Panc1 (cell line): ENCODE results near the gene CMTM4. TPM values are rescaled to one million over a fixed set of nuclear protein-coding genes. Genes with fewer than 3 reads are reported as not detected.

Experiments used
- ATAC-seq: fragments of 200-7000 bp; cut with Tn5 transposase; 2 replicates; pipeline ENCODE4 v1.9.1; 2020; ENCODE audit warnings: mild to moderate bottlenecking, moderate library complexity
- BruUV-seq: library from RNA; stranded (reverse); fragments of 400-500 nt; replicated peaks from 2 replicates; lab custom pipeline; 2021; lab: Mats Ljungman, UMichigan
- CTCF ChIA-PET: fragments of 300-600 bp; sonication (Branson Sonifier 250); formaldehyde crosslinking; loops from one replicate; lab custom pipeline; 2022; ENCODE audit warnings: antibody characterized with exemption; lab: Charles Lee
- POLR2A ChIA-PET: fragments of 300-600 bp; sonication (Branson Sonifier 250); formaldehyde crosslinking; loops from one replicate; lab custom pipeline; 2022; ENCODE audit warnings: antibody characterized with exemption; lab: Charles Lee
- DNase-seq: peaks from one replicate; pipeline ENCODE4 v3.0.0-alpha.2; 2010; ENCODE audit warnings: low read depth, low spot score
- H3K27ac ChIP-seq: 2 replicates; pipeline ENCODE4 v1.5.1; 2011; ENCODE audit warnings: mild to moderate bottlenecking, low read length, inconsistent platforms
- H3K27me3 ChIP-seq: fragments of 200-500 bp; sonication (Bioruptor generic); 2 replicates; pipeline ENCODE4 v1.6.0; 2014; ENCODE audit warnings: low read length, inconsistent platforms; ENCODE audit not compliant: control insufficient read depth, insufficient read depth
- H3K36me3 ChIP-seq: fragments of 200-500 bp; sonication (Bioruptor generic); 2 replicates; pipeline ENCODE4 v1.5.1; 2014; ENCODE audit warnings: inconsistent platforms, mild to moderate bottlenecking, low read length, moderate library complexity; ENCODE audit not compliant: control insufficient read depth, insufficient read depth
- H3K4me1 ChIP-seq: 2 replicates; pipeline ENCODE4 v1.5.1; 2011; ENCODE audit warnings: inconsistent platforms, mild to moderate bottlenecking, low read length, moderate library complexity; ENCODE audit not compliant: control insufficient read depth, insufficient read depth
- H3K4me3 ChIP-seq, 2 experiments: 2 replicates each; pipeline ENCODE4 v1.5.1; 2011 to 2012; ENCODE audit warnings: low read depth in 2 of 2, low read length in 2 of 2, mild to moderate bottlenecking in 2 of 2, inconsistent platforms in 1 of 2, moderate library complexity in 1 of 2
- H3K9me3 ChIP-seq: fragments of 200-500 bp; sonication (Bioruptor generic); 2 replicates; pipeline ENCODE4 v1.5.1; 2014; ENCODE audit warnings: low read depth, mild to moderate bottlenecking, inconsistent platforms, low read length, moderate library complexity; ENCODE audit not compliant: control insufficient read depth, insufficient read depth
- POLR2AphosphoS5 ChIP-seq: IDR thresholded peaks from 2 replicates; pipeline ENCODE4 v1.6.1; 2012; ENCODE audit warnings: mild to moderate bottlenecking, low read depth, low read length, moderate library complexity
- SIN3A ChIP-seq: IDR thresholded peaks from 2 replicates; pipeline ENCODE4 v1.6.1; 2012; ENCODE audit warnings: low read depth, mild to moderate bottlenecking, low read length, moderate library complexity, borderline replicate concordance; ENCODE audit not compliant: insufficient read depth
- TCF7L2 ChIP-seq: IDR thresholded peaks from 2 replicates; pipeline ENCODE4 v1.6.1; 2011; ENCODE audit warnings: mild to moderate bottlenecking, low read depth, low read length, inconsistent platforms
- in situ Hi-C: cut with HindIII; loops from 2 replicates; pipeline ENCODE4 v1.10.0; 2016; ENCODE audit warnings: low sequenced_read_pairs, low pct_unique_long_range_greater_than_20kb
- intact Hi-C: fragments of 100-400 bp; cut with micrococcal nuclease; formaldehyde crosslinking; loops from one replicate; pipeline ENCODE4 v1.10.0; 2022; ENCODE audit not compliant: unreplicated experiment
- total RNA-seq: library from RNA; stranded (reverse); gene quantifications from one replicate; pipeline ENCODE4 v1.2.1, GENCODE V29; 2021; ENCODE audit not compliant: unreplicated experiment
- TF ChIP-seq, protein P1 (sequence below): fragments of 450-650 bp; IDR thresholded peaks from 2 replicates; pipeline ENCODE4 v1.5.1; 2017; ENCODE audit warnings: mild to moderate bottlenecking
- TF ChIP-seq, protein P2 (sequence below), 2 experiments: IDR thresholded peaks; 2 replicates each; pipeline ENCODE4 v1.6.1; 2011 to 2012; ENCODE audit warnings: low read depth in 2 of 2, control low read depth in 1 of 2, low read length in 1 of 2, mild to moderate bottlenecking in 1 of 2, moderate library complexity in 1 of 2; ENCODE audit not compliant: insufficient read depth in 1 of 2

Gene CMTM4
- total RNA-seq, 1 experiment from 2014 or later = 51.9 TPM

GRCh38 chr16:66619534-66620428 is 76.8 kb downstream of the CMTM4 start:
- CTCF ChIA-PET = no interaction called here
- no peak overlapping the region for H3K4me3 ChIP-seq
- H3K36me3 ChIP-seq = no peaks in the 10 kb centered on the region

GRCh38 chr16:66618588-66619375 is 77.8 kb downstream of the CMTM4 start:
- BruUV-seq = no TSS peak
- TF ChIP-seq TCF7L2 (no peak), POLR2AphosphoS5 (no peak), SIN3A (no peak)
- TF ChIP-seq, protein P1, sequence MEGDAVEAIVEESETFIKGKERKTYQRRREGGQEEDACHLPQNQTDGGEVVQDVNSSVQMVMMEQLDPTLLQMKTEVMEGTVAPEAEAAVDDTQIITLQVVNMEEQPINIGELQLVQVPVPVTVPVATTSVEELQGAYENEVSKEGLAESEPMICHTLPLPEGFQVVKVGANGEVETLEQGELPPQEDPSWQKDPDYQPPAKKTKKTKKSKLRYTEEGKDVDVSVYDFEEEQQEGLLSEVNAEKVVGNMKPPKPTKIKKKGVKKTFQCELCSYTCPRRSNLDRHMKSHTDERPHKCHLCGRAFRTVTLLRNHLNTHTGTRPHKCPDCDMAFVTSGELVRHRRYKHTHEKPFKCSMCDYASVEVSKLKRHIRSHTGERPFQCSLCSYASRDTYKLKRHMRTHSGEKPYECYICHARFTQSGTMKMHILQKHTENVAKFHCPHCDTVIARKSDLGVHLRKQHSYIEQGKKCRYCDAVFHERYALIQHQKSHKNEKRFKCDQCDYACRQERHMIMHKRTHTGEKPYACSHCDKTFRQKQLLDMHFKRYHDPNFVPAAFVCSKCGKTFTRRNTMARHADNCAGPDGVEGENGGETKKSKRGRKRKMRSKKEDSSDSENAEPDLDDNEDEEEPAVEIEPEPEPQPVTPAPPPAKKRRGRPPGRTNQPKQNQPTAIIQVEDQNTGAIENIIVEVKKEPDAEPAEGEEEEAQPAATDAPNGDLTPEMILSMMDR = no peak
- TF ChIP-seq, protein P2, sequence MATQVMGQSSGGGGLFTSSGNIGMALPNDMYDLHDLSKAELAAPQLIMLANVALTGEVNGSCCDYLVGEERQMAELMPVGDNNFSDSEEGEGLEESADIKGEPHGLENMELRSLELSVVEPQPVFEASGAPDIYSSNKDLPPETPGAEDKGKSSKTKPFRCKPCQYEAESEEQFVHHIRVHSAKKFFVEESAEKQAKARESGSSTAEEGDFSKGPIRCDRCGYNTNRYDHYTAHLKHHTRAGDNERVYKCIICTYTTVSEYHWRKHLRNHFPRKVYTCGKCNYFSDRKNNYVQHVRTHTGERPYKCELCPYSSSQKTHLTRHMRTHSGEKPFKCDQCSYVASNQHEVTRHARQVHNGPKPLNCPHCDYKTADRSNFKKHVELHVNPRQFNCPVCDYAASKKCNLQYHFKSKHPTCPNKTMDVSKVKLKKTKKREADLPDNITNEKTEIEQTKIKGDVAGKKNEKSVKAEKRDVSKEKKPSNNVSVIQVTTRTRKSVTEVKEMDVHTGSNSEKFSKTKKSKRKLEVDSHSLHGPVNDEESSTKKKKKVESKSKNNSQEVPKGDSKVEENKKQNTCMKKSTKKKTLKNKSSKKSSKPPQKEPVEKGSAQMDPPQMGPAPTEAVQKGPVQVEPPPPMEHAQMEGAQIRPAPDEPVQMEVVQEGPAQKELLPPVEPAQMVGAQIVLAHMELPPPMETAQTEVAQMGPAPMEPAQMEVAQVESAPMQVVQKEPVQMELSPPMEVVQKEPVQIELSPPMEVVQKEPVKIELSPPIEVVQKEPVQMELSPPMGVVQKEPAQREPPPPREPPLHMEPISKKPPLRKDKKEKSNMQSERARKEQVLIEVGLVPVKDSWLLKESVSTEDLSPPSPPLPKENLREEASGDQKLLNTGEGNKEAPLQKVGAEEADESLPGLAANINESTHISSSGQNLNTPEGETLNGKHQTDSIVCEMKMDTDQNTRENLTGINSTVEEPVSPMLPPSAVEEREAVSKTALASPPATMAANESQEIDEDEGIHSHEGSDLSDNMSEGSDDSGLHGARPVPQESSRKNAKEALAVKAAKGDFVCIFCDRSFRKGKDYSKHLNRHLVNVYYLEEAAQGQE (IDR thresholded peaks at IDR 0.05; ENCODE audit: insufficient read depth in 1 of 2, low read depth in 2 of 2, low read length in 1 of 2) = no peak
- in situ Hi-C loops (no loop called here), intact Hi-C loops (no loop called here)
- Histone ChIP-seq H3K4me3 (no peak overlapping the region), H3K27ac (peak overlapping the region; percentile 67), H3K9me3 (no peaks in the 10 kb centered on the region), H3K36me3 (no peaks in the 10 kb centered on the region; the same call in 1 of the 2 replicates), H3K4me1 (peaks cover 41% of the 10 kb centered on the region), H3K27me3 (no peaks in the 10 kb centered on the region)
- ChIA-PET CTCF (interaction anchor here (0.6 kb wide), 2 partner anchors 42 to 1416 kb away, joined by 3 read pairs; no protein-coding TSS in a partner anchor), POLR2A (no interaction called here)
- DNase-seq = peak; percentile 81
- ATAC-seq = peak; percentile 87

More at GRCh38 chr16:66619534-66620428, 76.8 kb downstream of the CMTM4 start:
- H3K9me3 ChIP-seq = no peaks in the 10 kb centered on the region
- TF ChIP-seq POLR2AphosphoS5 (no peak), TCF7L2 (no peak)
- TF ChIP-seq, protein P1 = no peak
- DNase-seq (no peak), ATAC-seq (no peak)
- peaks cover 41% of the 10 kb centered on the region for H3K4me1 ChIP-seq
- H3K27me3 ChIP-seq = no peaks in the 10 kb centered on the region
- no TSS peak for BruUV-seq
- in situ Hi-C loops = no loop called here
- intact Hi-C loops = no loop called here
- POLR2A ChIA-PET = no interaction called here
- H3K27ac ChIP-seq = peak overlapping the region; percentile 7; the same call in 1 of the 2 replicates
